HUDEP-2 (cell line): Measurements from ENCODE around the gene SERP1.
A peak's percentile ranks its signal among the peaks of the same experiment; 100 is the strongest.
"Not testable (repeated sequence)": the region's sequence is repeated elsewhere in the genome, so short reads cannot be mapped to it uniquely, and the experiment has no call there.

Source experiments
- DNase-seq, 76 experiments: peaks; one replicate each; lab custom pipeline; 2025; ENCODE audit not compliant: unreplicated experiment in 76 of 76; lab: John Stamatoyannopoulos, UW

Gene SERP1

DNA sequence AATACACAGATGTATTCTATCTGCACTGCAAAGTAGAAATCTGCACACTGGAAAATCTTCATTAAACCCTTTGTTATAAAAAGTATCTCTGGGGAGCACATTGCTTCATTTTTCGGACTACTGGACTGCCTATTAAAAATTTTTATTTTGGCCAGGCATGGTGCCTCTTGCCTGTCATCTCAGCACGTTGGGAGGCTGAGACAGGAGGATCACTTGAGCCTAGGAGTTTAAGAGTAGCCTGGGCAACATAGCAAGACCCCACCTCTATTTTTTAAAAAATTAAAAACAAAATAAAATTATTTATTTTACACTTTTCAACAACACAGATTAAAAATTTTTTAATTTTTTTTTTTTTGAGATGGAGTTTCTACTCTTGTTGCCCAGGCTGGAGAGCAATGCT, 6.0 kb downstream of the SERP1 start:
- no peak for DNase-seq

DNA sequence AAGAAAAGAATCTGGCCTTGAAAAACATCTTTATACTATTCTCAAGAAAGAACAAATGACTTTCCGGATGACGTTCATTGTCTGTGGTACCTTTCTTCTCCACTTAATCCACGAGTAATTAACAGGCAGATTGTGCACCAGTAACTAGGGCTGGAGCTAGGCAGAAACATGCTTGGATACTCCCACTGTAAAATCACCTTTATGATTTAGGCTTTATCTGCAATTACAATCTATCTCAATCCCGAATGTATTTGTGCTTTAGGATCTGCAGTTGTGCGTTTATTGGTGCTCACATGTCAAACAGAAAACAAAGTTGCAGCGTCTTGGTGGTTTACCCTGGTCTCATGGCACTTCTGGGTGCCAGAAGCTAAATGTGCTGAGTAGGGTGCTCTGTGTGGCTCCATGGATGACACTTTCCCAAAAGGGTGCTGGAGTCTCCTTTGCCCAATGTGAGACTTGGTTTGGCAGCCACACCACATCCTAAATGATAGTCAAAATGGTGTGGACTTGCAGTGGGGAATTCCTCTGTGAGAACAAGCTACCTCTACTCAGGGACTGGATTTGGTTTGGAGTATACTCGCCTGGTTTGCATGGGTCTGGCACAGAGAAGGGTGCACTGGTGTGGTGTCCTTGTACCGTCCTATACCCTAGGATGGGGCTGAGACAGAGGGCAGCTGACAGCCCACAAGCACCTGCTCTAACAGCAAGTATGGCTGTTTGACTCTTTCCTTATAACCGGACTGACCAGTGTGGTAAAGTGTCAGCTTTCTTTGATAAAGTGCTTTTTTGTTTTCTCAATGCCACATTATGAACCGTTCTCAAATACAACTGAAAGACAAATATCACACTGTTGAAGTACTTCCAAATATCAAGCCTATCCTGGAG, 7.7 kb downstream of the SERP1 start:
- no peak for DNase-seq

DNA sequence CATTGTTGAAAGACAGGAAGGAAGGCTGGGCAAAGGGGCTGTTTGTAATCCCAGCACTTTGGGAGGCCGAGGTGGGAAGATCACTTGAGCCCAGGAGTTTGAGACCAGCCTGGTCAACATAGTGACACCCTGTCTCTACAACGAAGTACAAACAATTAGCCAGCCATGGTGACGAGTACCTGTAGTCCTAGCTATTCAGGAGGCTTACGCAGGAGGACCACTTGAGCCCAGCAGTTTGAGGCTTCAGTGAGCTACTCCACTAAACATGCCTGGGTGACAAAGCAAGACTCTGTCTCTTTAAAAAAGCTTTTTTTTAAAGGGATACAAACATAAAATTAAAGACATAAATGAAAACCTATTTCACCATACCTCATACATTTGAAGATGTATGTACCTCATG, 11.1 kb downstream of the SERP1 start:
- DNase-seq = no peak

GRCh38 chr3:150531775-150532174, 14.5 kb downstream of the SERP1 start:
- no peak for DNase-seq

GRCh38 chr3:150528354-150528797, 17.9 kb downstream of the SERP1 start:
- DNase-seq = peak in 4 of 76 experiments; percentile 2 to 9 (median 4)

- DNase-seq = no peak
These were observed 18.6 kb downstream of the SERP1 start for GRCh38 chr3:150527464-150528255.

DNA sequence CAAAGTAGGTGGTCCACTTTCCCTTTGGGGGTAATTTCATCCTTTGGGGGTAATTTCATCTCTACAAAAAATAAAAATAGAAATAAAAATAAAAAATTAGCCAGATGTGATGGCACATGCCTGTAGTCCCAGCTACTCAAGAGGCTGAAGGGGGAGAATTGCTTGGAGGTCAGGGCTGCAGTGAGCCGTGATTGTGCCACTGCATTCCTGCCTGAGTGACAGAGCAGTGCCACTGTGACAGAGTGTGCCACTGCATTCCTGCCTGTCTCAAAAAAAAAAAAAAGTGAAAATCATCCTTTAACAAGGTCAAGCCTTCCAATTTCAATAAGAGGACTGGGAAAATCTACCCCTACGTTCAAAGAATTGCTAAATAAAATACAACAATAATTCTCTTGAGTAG, 22.8 kb downstream of the SERP1 start:
- DNase-seq = no peak

DNA sequence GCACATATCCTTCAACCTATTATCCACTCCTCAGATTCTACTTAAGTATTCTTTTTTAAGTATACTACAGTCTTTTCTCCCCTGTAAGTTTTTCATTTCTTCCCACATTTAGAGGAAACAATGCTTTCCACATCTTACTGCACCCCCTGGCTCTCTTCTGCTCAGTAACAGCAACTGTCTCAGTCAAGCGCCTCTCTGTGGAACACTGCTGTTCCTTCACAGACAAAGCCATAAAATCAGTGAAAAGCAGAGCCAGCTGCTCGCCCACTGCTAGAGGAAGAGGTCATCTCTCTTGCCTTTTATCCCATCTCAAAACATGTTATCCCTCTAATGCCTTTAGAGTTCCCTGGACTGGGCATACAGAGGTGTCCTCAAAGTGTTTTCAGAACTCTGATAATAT, 24.8 kb downstream of the SERP1 start:
- DNase-seq = no peak

DNA sequence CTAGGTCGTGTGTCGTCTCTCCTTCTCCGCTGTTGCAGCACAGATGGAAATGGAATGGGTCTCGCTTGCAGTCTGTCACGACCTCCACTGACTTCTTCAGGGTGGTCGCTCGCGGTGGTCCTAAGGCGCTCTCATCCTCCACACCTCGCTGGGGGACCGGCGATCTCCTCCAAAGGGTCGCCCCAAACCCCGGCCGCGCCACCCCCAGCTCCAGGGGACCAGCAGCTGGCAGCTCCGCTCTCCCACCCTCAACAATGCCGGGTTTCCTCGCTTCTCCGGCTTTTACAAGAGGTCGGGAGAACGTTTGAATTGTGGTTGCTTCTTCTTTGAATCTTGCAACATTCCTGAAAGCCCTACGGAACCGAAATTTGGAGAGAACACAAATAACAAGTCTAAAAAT, 25.9 kb downstream of the SERP1 start:
- no peak for DNase-seq

DNA sequence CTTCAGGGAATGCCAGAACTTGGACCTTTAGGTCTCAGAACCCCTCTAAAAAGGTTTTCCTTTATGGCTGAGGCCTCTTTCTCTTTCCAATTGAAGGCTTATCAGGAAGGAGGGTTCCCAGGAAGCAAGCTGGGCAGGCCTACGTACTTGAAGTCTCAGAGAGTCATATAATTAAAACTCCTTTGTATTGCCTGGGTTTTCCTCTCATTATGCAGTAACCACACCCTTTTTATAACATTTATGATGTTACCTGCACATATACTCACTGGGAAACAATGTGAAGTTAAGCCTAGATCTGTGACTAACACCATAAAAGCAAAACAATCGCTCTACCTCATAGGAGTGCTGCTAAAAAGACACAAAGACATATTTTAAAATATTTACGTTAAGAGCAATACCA, 27.3 kb downstream of the SERP1 start:
- no peak for DNase-seq

DNA sequence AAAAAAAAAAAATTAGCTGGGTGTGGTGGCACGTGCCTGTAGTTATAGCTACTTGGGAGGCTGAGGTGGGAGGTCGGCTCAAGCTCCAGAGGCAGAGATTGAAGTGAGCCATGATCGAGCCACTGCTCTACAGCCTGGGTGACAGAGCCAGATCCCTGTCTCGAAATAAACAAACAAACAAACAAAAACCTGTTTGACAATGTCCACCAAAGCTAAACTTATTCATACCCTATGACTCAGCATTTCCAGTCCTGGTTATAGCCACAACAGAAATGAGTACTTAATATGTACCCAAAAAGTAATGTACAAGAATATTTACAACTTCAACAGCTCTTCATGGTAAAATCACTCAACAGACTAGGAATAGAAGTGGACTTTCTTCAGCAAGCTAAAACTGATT, 31.1 kb downstream of the SERP1 start:
- DNase-seq = no peak

DNA sequence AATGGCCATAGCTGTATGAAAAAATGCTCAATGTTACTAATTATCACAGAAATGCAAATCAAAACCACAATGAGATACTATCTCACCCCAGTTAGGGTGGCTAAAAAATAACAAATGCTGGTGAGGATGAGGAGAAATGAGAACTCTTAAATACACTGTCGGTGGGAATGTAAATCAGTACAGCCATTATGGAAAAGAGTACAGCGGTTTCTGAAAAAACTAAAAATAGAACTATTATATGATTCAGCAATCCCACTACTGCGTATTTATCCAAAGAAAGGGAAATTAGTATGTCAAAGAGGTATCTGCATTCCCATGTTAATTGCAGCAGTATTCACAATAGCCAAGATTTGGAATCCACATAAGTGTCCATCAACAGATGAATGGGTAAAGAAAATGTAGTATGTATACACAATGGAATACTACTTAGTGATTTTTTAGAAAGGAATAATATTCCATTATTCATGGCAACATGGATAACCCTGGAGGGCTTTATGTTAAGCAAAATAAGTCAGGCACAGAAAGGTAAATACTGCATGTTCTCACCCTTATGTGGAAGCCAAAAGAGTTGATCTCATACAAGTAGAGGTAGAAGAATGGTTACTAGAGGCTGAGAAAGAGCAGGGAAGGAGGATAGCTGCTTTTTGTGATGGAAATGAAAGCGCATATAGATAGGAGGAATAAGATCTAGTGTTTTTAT, 35.0 kb downstream of the SERP1 start:
- DNase-seq = no peak

DNA sequence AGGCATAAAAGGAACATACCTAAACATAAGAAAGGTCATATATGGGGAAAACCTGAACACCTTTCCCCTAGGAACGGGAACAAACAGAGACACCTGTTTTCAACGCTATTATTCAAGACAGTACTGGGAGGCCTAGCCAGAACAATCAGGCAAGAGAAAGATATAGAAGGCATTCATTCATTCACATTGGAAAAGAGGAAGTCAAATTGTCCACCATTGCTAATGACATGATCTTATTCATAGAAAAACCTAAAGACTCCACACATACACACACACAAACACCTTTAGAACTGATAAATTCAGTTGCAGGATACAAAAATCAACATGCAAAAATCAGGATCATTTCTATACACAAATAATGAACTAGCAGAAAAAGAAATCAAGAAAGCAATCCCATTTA, 36.5 kb downstream of the SERP1 start:
- DNase-seq = no peak

DNA sequence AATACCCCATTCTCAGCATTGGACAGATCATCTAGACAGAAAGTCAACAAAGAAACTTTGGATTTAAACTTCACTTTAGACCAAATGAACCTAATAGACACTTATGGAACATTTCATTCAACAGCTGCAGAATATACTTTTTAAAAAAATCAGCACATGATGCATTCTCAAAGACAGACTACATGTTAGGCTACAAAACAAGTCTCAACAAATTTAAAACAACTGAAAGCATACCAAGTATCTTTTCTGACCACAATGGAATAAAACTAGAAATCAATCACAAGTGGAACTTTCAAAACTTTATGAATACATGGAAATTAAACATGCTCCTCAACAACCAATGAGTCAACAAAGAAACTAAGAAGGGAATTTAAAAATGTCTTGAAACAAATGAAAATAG, 37.9 kb downstream of the SERP1 start:
- no peak for DNase-seq

- no peak for DNase-seq
These were observed 41.8 kb downstream of the SERP1 start for GRCh38 chr3:150504483-150504882.

GRCh38 chr3:150503402-150504099, 42.7 kb downstream of the SERP1 start:
- no peak for DNase-seq

DNA sequence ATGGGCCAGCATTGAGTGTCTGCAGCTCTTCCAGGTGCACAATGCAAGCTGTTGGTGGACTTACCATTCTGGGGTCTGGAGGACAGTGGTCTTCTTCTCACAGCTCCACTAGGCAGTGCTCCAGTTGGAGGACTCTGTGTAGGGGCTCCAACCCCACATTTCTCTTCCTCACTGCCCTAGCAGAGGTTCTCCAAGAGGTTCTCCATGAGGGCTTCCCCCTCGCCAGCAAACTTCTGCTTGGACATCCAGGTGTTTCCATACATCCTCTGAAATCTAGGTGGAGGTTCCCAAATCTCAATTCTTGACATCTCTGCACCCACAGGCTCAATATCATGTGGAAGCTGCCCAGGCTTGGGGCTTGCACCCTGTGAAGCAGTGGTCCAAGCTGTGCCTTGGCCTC, 45.3 kb downstream of the SERP1 start:
- not testable (repeated sequence) for DNase-seq

DNA sequence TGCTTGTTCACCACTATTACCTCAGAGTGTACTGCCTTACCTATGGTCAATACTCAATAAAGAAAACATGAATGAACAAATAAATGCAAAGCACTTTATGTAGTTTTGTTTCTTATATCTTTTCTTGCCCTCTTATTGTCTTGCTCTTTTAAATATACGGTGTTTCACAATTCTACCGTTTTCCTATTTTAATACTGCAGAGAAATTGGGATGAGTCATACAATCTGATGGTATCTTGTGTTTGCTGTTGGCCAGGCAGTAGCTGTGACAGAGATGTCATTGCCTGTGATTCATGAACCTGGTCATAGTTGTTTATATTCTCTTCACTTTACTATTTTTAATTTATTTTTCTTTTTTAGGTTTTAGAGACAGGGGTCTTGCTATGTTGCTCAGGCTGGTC, 48.3 kb downstream of the SERP1 start:
- peak in 14 of 76 experiments; percentile 2 to 26 (median 10) for DNase-seq

GRCh38 chr3:150495563-150496168, 50.6 kb downstream of the SERP1 start:
- peak in 31 of 76 experiments; percentile 4 to 62 (median 34) for DNase-seq

DNA sequence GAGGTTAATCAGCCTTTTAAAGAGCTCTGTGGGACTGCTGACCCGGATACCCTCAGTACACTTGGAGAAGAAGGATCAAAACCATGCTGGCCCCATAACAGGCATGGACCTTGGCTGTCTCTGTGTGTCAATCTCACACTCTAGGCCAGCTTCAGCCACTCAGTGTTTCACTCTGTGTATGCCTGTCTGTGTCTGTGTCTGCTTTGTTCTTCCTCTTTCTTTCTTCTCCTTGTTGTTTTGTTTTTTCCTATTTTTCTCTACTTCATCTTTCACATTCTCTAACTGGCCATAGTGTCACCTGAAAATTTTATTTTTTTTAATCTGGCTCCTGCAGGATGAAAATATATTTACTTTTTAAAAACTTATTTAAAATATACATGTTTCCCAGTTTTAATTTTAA, 51.1 kb downstream of the SERP1 start:
- peak in 3 of 76 experiments; percentile 6 to 11 (median 9) for DNase-seq
